H1 (cell line): Measurements from ENCODE around the gene LHFPL6. TPM values are rescaled to one million over a fixed set of nuclear protein-coding genes. Genes with fewer than 3 reads are reported as not detected.
A peak's percentile ranks its signal among the peaks of the same experiment; 100 is the strongest.

Experiments
- CTCF ChIA-PET: fragments of 300-600 bp; sonication (Branson Sonifier 250); formaldehyde crosslinking; loops from one replicate; lab custom pipeline; 2021; ENCODE audit not compliant: partially characterized antibody; lab: Charles Lee
- POLR2A ChIA-PET: fragments of 300-600 bp; sonication (Branson Sonifier 250); formaldehyde crosslinking; loops from one replicate; lab custom pipeline; 2021; ENCODE audit warnings: inconsistent platforms; ENCODE audit not compliant: partially characterized antibody; lab: Charles Lee
- DNase-seq, 2 experiments: peaks; one replicate each; pipeline versions ENCODE4 v3.0.0 to v3.0.0-alpha.2; 2010 to 2022; ENCODE audit warnings: low spot score in 2 of 2, low read depth in 1 of 2, mixed read lengths in 1 of 2
- FAIRE-seq: peaks from 2 replicates; lab custom pipeline; 2011; peaks lifted over from hg19 to GRCh38; lab: Jason Lieb, UNC
- H2AFZ ChIP-seq: 2 replicates; pipeline ENCODE4 v1.8.1; 2012; ENCODE audit warnings: low read length, inconsistent platforms
- H2AK5ac ChIP-seq: 2 replicates; pipeline ENCODE4 v1.6.1; 2013; ENCODE audit warnings: low read depth, low read length
- H2BK120ac ChIP-seq: replicated peaks from 2 replicates; pipeline ENCODE3; 2013; ENCODE audit warnings: low read depth, low read length, inconsistent platforms
- H2BK12ac ChIP-seq: 2 replicates; pipeline ENCODE4 v1.6.1; 2013; ENCODE audit warnings: low read depth, low read length
- H2BK15ac ChIP-seq: 2 replicates; pipeline ENCODE4 v1.6.1; 2013; ENCODE audit warnings: low read length
- H2BK20ac ChIP-seq: 2 replicates; pipeline ENCODE4 v1.6.1; 2013; ENCODE audit warnings: low read length
- H2BK5ac ChIP-seq: 2 replicates; pipeline ENCODE4 v1.6.1; 2013; ENCODE audit warnings: low read depth, low read length
- H3K14ac ChIP-seq: 2 replicates; pipeline ENCODE4 v1.6.1; 2013; ENCODE audit warnings: inconsistent platforms; ENCODE audit not compliant: insufficient read length
- H3K18ac ChIP-seq: 2 replicates; pipeline ENCODE4 v1.6.1; 2013; ENCODE audit warnings: low read length; ENCODE audit errors: extremely low read depth
- H3K23ac ChIP-seq: 2 replicates; pipeline ENCODE4 v1.6.1; 2013; ENCODE audit warnings: inconsistent platforms; ENCODE audit not compliant: insufficient read length
- H3K23me2 ChIP-seq: 2 replicates; pipeline ENCODE4 v1.6.1; 2013; ENCODE audit warnings: low read depth, low read length
- H3K27ac ChIP-seq: 2 replicates; pipeline ENCODE4 v1.6.1; 2011; ENCODE audit warnings: low read depth, low read length, inconsistent platforms
- H3K27me3 ChIP-seq, 4 experiments: replicated peaks in 1 of 4; 1 replicate in 1 of 4; 2 replicates in 3 of 4; pipeline versions ENCODE4 v1.6.1 to v1.8.1; 2011 to 2013; ENCODE audit warnings: low read length in 3 of 4, mild to moderate bottlenecking in 3 of 4, inconsistent platforms in 2 of 4, mixed read lengths in 2 of 4, moderate library complexity in 1 of 4; ENCODE audit not compliant: control insufficient read depth in 3 of 4, insufficient read depth in 3 of 4; ENCODE audit errors: extremely low read depth in 1 of 4
- H3K36me3 ChIP-seq, 4 experiments: 2 replicates each; pipeline versions ENCODE4 v1.6.1 to v1.8.1; 2011 to 2013; ENCODE audit warnings: mild to moderate bottlenecking in 4 of 4, low read length in 3 of 4, moderate library complexity in 2 of 4, control low read depth in 1 of 4, inconsistent platforms in 1 of 4; ENCODE audit not compliant: insufficient read depth in 4 of 4, control insufficient read depth in 2 of 4
- H3K4ac ChIP-seq: replicated peaks from 2 replicates; pipeline ENCODE3; 2013; ENCODE audit warnings: low read length, low read depth, mixed read lengths, inconsistent platforms; ENCODE audit not compliant: insufficient read length
- H3K4me1 ChIP-seq, 4 experiments: replicated peaks in 1 of 4; 1 replicate in 1 of 4; 2 replicates in 3 of 4; pipeline versions ENCODE4 v1.6.1 to v1.8.1; 2011 to 2013; ENCODE audit warnings: low read length in 3 of 4, inconsistent platforms in 2 of 4, mixed read lengths in 1 of 4; ENCODE audit not compliant: insufficient read depth in 4 of 4, control insufficient read depth in 3 of 4
- H3K4me2 ChIP-seq, 2 experiments: 2 replicates each; pipeline versions ENCODE4 v1.6.1 to v1.8.1; 2011 to 2013; ENCODE audit warnings: low read depth in 2 of 2, low read length in 2 of 2, control low read depth in 1 of 2, inconsistent platforms in 1 of 2, mild to moderate bottlenecking in 1 of 2; ENCODE audit not compliant: insufficient read depth in 1 of 2
- H3K4me3 ChIP-seq, 4 experiments: fragments of 200-600, 300-600 bp in 1 of 4; sonication (generic), shearing (Covaris generic), sonication (Bioruptor Twin) in 1 of 4; 2 replicates each; pipeline versions ENCODE4 v1.5.1 to v1.8.1; 2011 to 2016; ENCODE audit warnings: low read length in 4 of 4, low read depth in 3 of 4, control low read depth in 2 of 4, inconsistent platforms in 2 of 4, mild to moderate bottlenecking in 2 of 4, mixed read lengths in 1 of 4, moderate library complexity in 1 of 4; ENCODE audit not compliant: insufficient read depth in 2 of 4; ENCODE audit errors: extremely low read depth in 1 of 4
- H3K56ac ChIP-seq: replicated peaks from 2 replicates; pipeline ENCODE3; 2013; ENCODE audit warnings: low read depth, mild to moderate bottlenecking, mixed read lengths, low read length, inconsistent platforms; ENCODE audit not compliant: insufficient read length
- H3K79me1 ChIP-seq: 2 replicates; pipeline ENCODE4 v1.6.1; 2013; ENCODE audit warnings: low read depth, low read length, control low read depth
- H3K79me2 ChIP-seq, 2 experiments: 2 replicates each; pipeline versions ENCODE4 v1.6.1 to v1.8.1; 2012 to 2013; ENCODE audit warnings: low read length in 2 of 2, mild to moderate bottlenecking in 2 of 2, inconsistent platforms in 1 of 2; ENCODE audit not compliant: insufficient read depth in 2 of 2, control insufficient read depth in 1 of 2
- H3K9ac ChIP-seq, 4 experiments: replicated peaks in 1 of 4; 1 replicate in 1 of 4; 2 replicates in 3 of 4; pipeline versions ENCODE4 v1.6.1 to v1.8.1; 2011 to 2013; ENCODE audit warnings: low read depth in 3 of 4, low read length in 3 of 4, control low read depth in 2 of 4, mild to moderate bottlenecking in 2 of 4, moderate library complexity in 2 of 4, inconsistent platforms in 1 of 4; ENCODE audit errors: extremely low read depth in 1 of 4
- H3K9me3 ChIP-seq, 2 experiments: 2 replicates each; pipeline versions ENCODE4 v1.6.1 to v1.8.1; 2012 to 2013; ENCODE audit warnings: mild to moderate bottlenecking in 2 of 2, moderate library complexity in 2 of 2, control low read depth in 1 of 2, inconsistent platforms in 1 of 2, low read depth in 1 of 2, low read length in 1 of 2, mixed read lengths in 1 of 2; ENCODE audit not compliant: insufficient read depth in 2 of 2
- H4K20me1 ChIP-seq, 2 experiments: replicated peaks in 1 of 2; 2 replicates each; pipeline versions ENCODE3 to v1.8.1; 2011 to 2013; ENCODE audit warnings: inconsistent platforms in 2 of 2, low read length in 2 of 2, mild to moderate bottlenecking in 1 of 2; ENCODE audit not compliant: insufficient read depth in 2 of 2, control insufficient read depth in 1 of 2
- H4K5ac ChIP-seq: 2 replicates; pipeline ENCODE4 v1.6.1; 2013; ENCODE audit warnings: low read length, low read depth, mixed read lengths, inconsistent platforms; ENCODE audit not compliant: insufficient read length
- H4K8ac ChIP-seq: 2 replicates; pipeline ENCODE4 v1.8.0; 2013; ENCODE audit warnings: mild to moderate bottlenecking, moderate library complexity, low read length, inconsistent platforms; ENCODE audit not compliant: insufficient read depth; ENCODE audit errors: extremely low read depth
- H4K91ac ChIP-seq: replicated peaks from 2 replicates; pipeline ENCODE3; 2013; ENCODE audit warnings: low read length, mixed read lengths, inconsistent platforms; ENCODE audit not compliant: insufficient read length
- FOSL1 ChIP-seq: IDR thresholded peaks from 2 replicates; pipeline ENCODE4 v1.6.1; 2011; ENCODE audit warnings: mild to moderate bottlenecking, low read depth, low read length, moderate library complexity; ENCODE audit not compliant: insufficient read depth
- HDAC2 ChIP-seq, 2 experiments: fragments of 300-600 bp in 1 of 2; sonication (generic) in 1 of 2; IDR thresholded peaks; 2 replicates each; pipeline ENCODE4 v1.6.1; 2011 to 2012; ENCODE audit warnings: low read depth in 2 of 2, low read length in 2 of 2, mild to moderate bottlenecking in 2 of 2, moderate library complexity in 2 of 2, borderline replicate concordance in 1 of 2, inconsistent platforms in 1 of 2
- RBBP5 ChIP-seq: IDR thresholded peaks from 2 replicates; pipeline ENCODE4 v1.7.1; 2012; ENCODE audit warnings: low read depth, mild to moderate bottlenecking, inconsistent platforms, low read length, moderate library complexity, borderline replicate concordance
- RFX5 ChIP-seq: IDR thresholded peaks from 2 replicates; pipeline ENCODE4 v1.6.1; 2011; ENCODE audit warnings: low read depth, low read length, improper control_type of control experiment, borderline replicate concordance
- SIN3A ChIP-seq, 2 experiments: IDR thresholded peaks in 1 of 2; conservative IDR thresholded peaks in 1 of 2; 2 replicates each; pipeline ENCODE4 v1.6.1; 2011 to 2012; ENCODE audit warnings: low read length in 2 of 2, improper control_type of control experiment in 1 of 2, low read depth in 1 of 2, mild to moderate bottlenecking in 1 of 2
- SP1 ChIP-seq: IDR thresholded peaks from 2 replicates; pipeline ENCODE4 v1.6.1; 2011; ENCODE audit warnings: low read depth, low read length
- WGBS, 2 experiments: shearing (Covaris generic) in 1 of 2; methylation state at CpG; one replicate each; pipeline versions ENCODE4 v1.1.6 to v1.1.7; 2013 to 2015; ENCODE audit warnings: low lambda C conversion rate in 2 of 2, mixed read lengths in 2 of 2, inconsistent platforms in 1 of 2, low coverage in 1 of 2, missing lambda C conversion rate in 1 of 2; ENCODE audit not compliant: insufficient replicate concordance in 2 of 2, insufficient coverage in 1 of 2, insufficient read length in 1 of 2; ENCODE audit errors: extremely low coverage in 1 of 2, missing lambda C conversion rate in 1 of 2; 5-methylcytosine and 5-hydroxymethylcytosine counted together
- polyA plus RNA-seq, 7 experiments: library from polyadenylated mRNA; depleted of rRNA in 3 of 7; stranded (reverse) in 5 of 7; unstranded in 2 of 7; fragments of >200 nt in 5 of 7; fragments of 200-250 nt in 2 of 7; gene quantifications; 1 replicate in 5 of 7; 2 replicates in 1 of 7; 4 replicates in 1 of 7; pipeline versions ENCODE4 v1.2.1 to v1.2.3, GENCODE V29; 2011 to 2013; ENCODE audit warnings: missing spikeins in 2 of 7, mixed read lengths in 2 of 7
- total RNA-seq: library from RNA; stranded (reverse); fragmentation: NEBNext Ultra II Directional; extraction: Animal tissue kit (Norgen Biotek cat#: 25700); gene quantifications from 2 replicates; pipeline ENCODE4 v1.2.1, GENCODE V29; 2021

LHFPL6 gene
- total and polyA plus RNA-seq, 2 of the 8 experiments (the other 6 are each of a cell fraction or from before 2014, with no cell fraction given), result 7.6 to 17.0 TPM

- H3K4ac ChIP-seq, result no peak overlapping the region
- no peak overlapping the region for H3K27ac ChIP-seq
- H3K18ac ChIP-seq, result no peak overlapping the region
- H3K56ac ChIP-seq, result peak overlapping the region; percentile 77
- no peak overlapping the region for H2AFZ ChIP-seq
- no peak overlapping the region for H3K23ac ChIP-seq
- no peak overlapping the region for H3K4me2 ChIP-seq
- no peak overlapping the region for H2BK12ac ChIP-seq
- 89% methylated on average over 5 of the region's 5 CpGs; no CpG with 5 or more reads in 1 of the 2 experiments for WGBS, 2 experiments
- no peak overlapping the region for H2BK120ac ChIP-seq
- H3K14ac ChIP-seq, result no peak overlapping the region
- no peaks in the 10 kb centered on the region for H3K27me3 ChIP-seq
- H3K9ac ChIP-seq, result no peak overlapping the region
- no peak overlapping the region for H2BK15ac ChIP-seq
- no peaks in the 10 kb centered on the region for H3K79me2 ChIP-seq
- ChIA-PET CTCF (interaction anchor here (0.6 to 1.9 kb wide), 4 partner anchors 9 to 532 kb away, joined by 3 to 15 read pairs (median 3); no protein-coding TSS in a partner anchor), POLR2A (interaction anchor here (0.6 to 1.4 kb wide), 3 partner anchors 9 to 1052 kb away, joined by 3 to 5 read pairs (median 3); no protein-coding TSS in a partner anchor)
- no peaks in the 10 kb centered on the region for H3K79me1 ChIP-seq
- peaks cover 0 to 3% (median 0%) of the 10 kb centered on the region in 4 experiments; a peak in 1 of 7 replicates for H3K4me1 ChIP-seq
- H3K23me2 ChIP-seq, result no peaks in the 10 kb centered on the region
- no peak overlapping the region for H4K91ac ChIP-seq
- H2BK5ac ChIP-seq, result no peak overlapping the region
- DNase-seq (no peak), FAIRE-seq (no peak)
- H3K36me3 ChIP-seq, result no peaks in the 10 kb centered on the region; a peak in 1 of 8 replicates
- no peak overlapping the region for H2AK5ac ChIP-seq
- no peak overlapping the region for H4K8ac ChIP-seq
- no peak overlapping the region for H2BK20ac ChIP-seq
- H3K9me3 ChIP-seq, result no peaks in the 10 kb centered on the region
- H3K4me3 ChIP-seq, result no peak overlapping the region
- H4K5ac ChIP-seq, result no peak overlapping the region
- no peaks in the 10 kb centered on the region for H4K20me1 ChIP-seq
- no peak for TF ChIP-seq HDAC2 (IDR thresholded peaks at IDR 0.05; ENCODE audit: borderline replicate concordance in 1 of 2, low read depth in 2 of 2, low read length in 2 of 2)
- TF ChIP-seq RFX5, result no peak
- TF ChIP-seq SIN3A (conservative IDR thresholded peaks at IDR 0.05 in 1 of 2, IDR thresholded peaks at IDR 0.05 in 1 of 2; ENCODE audit: low read depth in 1 of 2, low read length in 2 of 2), result no peak
- no peak for TF ChIP-seq FOSL1
- no peak for TF ChIP-seq SP1
- TF ChIP-seq RBBP5, result no peak
Observed at GRCh38 chr13:39527961-39528660, 74.9 kb downstream of the LHFPL6 start.
